HEK293 (cell line): ENCODE data around the gene ZNF536.

Experiments
- CTCF ChIA-PET: fragments of 350-600 bp; formaldehyde crosslinking; extraction: SDS; loops from one replicate; lab custom pipeline; 2021; ENCODE audit warnings: antibody characterized with exemption; lab: Yijun Ruan, JAX
- POLR2A ChIA-PET: fragments of 300-600 bp; formaldehyde crosslinking; extraction: SDS; loops from one replicate; lab custom pipeline; 2020; ENCODE audit warnings: antibody characterized with exemption, inconsistent platforms; lab: Yijun Ruan, JAX
- H3K27ac ChIP-seq: fragments of 200-500 bp; sonication (Bioruptor generic); 2 replicates; pipeline ENCODE4 v1.5.1; 2014; ENCODE audit warnings: low read depth, low read length, control low read depth, inconsistent platforms; ENCODE audit errors: extremely low read depth
- H3K36me3 ChIP-seq, 2 experiments: fragments of 200-500 bp in 1 of 2; sonication (Bioruptor generic) in 1 of 2; 1 replicate in 1 of 2; 2 replicates in 1 of 2; pipeline ENCODE4 v1.5.1; 2014 to 2017; ENCODE audit warnings: inconsistent platforms in 2 of 2, low read length in 2 of 2; ENCODE audit not compliant: control insufficient read depth in 2 of 2, insufficient read depth in 1 of 2
- H3K4me1 ChIP-seq: fragments of 200-500 bp; sonication (Bioruptor generic); 2 replicates; pipeline ENCODE4 v1.5.1; 2014; ENCODE audit warnings: mild to moderate bottlenecking, low read length, inconsistent platforms; ENCODE audit not compliant: control insufficient read depth, insufficient read depth
- H3K4me3 ChIP-seq: 2 replicates; pipeline ENCODE4 v1.5.1; 2011; ENCODE audit warnings: low read depth, mild to moderate bottlenecking, control low read depth, low read length, moderate library complexity
- H3K9me3 ChIP-seq: fragments of 200-500 bp; sonication (Bioruptor generic); 2 replicates; pipeline ENCODE4 v1.5.1; 2014; ENCODE audit warnings: low read depth, low read length, inconsistent platforms; ENCODE audit not compliant: control insufficient read depth, insufficient read depth
- AEBP2 ChIP-seq: fragments of 450-650 bp; formaldehyde crosslinking; IDR thresholded peaks from 2 replicates; pipeline ENCODE4 v1.5.1; 2016; ENCODE audit warnings: missing biosample characterization, missing genetic modification characterization, borderline replicate concordance
- ATF2 ChIP-seq: fragments of 450-650 bp; formaldehyde crosslinking; IDR thresholded peaks from 2 replicates; pipeline ENCODE4 v1.5.1; 2016; ENCODE audit warnings: missing biosample characterization, missing genetic modification characterization, low read depth
- HOXC10 ChIP-seq: sonication (generic); formaldehyde crosslinking; IDR thresholded peaks from 2 replicates; pipeline ENCODE4 v1.8.1; 2023; ENCODE audit warnings: mild to moderate bottlenecking, missing genetic modification reagents
- MYNN ChIP-seq: fragments of 450-650 bp; formaldehyde crosslinking; IDR thresholded peaks from 2 replicates; pipeline ENCODE4 v1.5.1; 2016; ENCODE audit warnings: missing biosample characterization, missing genetic modification characterization, borderline replicate concordance
- REST ChIP-seq: fragments of 450-650 bp; formaldehyde crosslinking; IDR thresholded peaks from 2 replicates; pipeline ENCODE4 v1.5.1; 2016; ENCODE audit warnings: missing biosample characterization, missing genetic modification characterization
- SCRT1 ChIP-seq: fragments of 450-650 bp; formaldehyde crosslinking; IDR thresholded peaks from 2 replicates; pipeline ENCODE4 v1.5.1; 2016; ENCODE audit warnings: missing biosample characterization, missing genetic modification characterization, borderline replicate concordance
- TRIM28 ChIP-seq: IDR thresholded peaks from 2 replicates; pipeline ENCODE4 v1.6.1; 2011; ENCODE audit warnings: low read length, control low read depth, borderline replicate concordance
- ZBTB20 ChIP-seq: fragments of 450-650 bp; formaldehyde crosslinking; IDR thresholded peaks from 2 replicates; pipeline ENCODE4 v1.5.1; 2016; ENCODE audit warnings: missing biosample characterization, missing genetic modification characterization
- ZNF157 ChIP-seq: fragments of 450-650 bp; formaldehyde crosslinking; IDR thresholded peaks from 2 replicates; pipeline ENCODE4 v1.5.1; 2016; ENCODE audit warnings: missing biosample characterization, missing genetic modification characterization
- ZNF175 ChIP-seq: fragments of 450-650 bp; formaldehyde crosslinking; IDR thresholded peaks from 2 replicates; pipeline ENCODE4 v1.5.1; 2016; ENCODE audit warnings: missing biosample characterization, missing genetic modification characterization
- ZNF18 ChIP-seq: fragments of 450-650 bp; formaldehyde crosslinking; IDR thresholded peaks from 2 replicates; pipeline ENCODE4 v1.5.1; 2016; ENCODE audit warnings: missing biosample characterization, missing genetic modification characterization
- ZNF266 ChIP-seq: fragments of 450-650 bp; formaldehyde crosslinking; IDR thresholded peaks from 2 replicates; pipeline ENCODE4 v1.5.1; 2016; ENCODE audit warnings: missing biosample characterization, missing genetic modification characterization, low read depth
- ZNF350 ChIP-seq: fragments of 450-650 bp; formaldehyde crosslinking; IDR thresholded peaks from 2 replicates; pipeline ENCODE4 v1.5.0; 2017; ENCODE audit warnings: missing biosample characterization, mild to moderate bottlenecking, missing genetic modification characterization
- ZNF362 ChIP-seq: fragments of 450-650 bp; formaldehyde crosslinking; IDR thresholded peaks from 2 replicates; pipeline ENCODE4 v1.5.1; 2016; ENCODE audit warnings: missing biosample characterization, missing genetic modification characterization
- ZNF394 ChIP-seq: fragments of 450-650 bp; formaldehyde crosslinking; IDR thresholded peaks from 2 replicates; pipeline ENCODE4 v1.5.1; 2016; ENCODE audit warnings: missing biosample characterization, missing genetic modification characterization, mild to moderate bottlenecking, moderate library complexity, borderline replicate concordance
- ZNF560 ChIP-seq: fragments of 450-650 bp; formaldehyde crosslinking; IDR thresholded peaks from 2 replicates; pipeline ENCODE4 v1.5.1; 2017; ENCODE audit warnings: missing biosample characterization, missing genetic modification characterization, borderline replicate concordance
- ZNF580 ChIP-seq: fragments of 450-650 bp; formaldehyde crosslinking; IDR thresholded peaks from 2 replicates; pipeline ENCODE4 v1.5.1; 2016; ENCODE audit warnings: missing biosample characterization, missing genetic modification characterization
- ZNF645 ChIP-seq: fragments of 450-650 bp; formaldehyde crosslinking; IDR thresholded peaks from 2 replicates; pipeline ENCODE4; 2016; ENCODE audit warnings: missing biosample characterization, missing genetic modification characterization
- ZNF658 ChIP-seq: fragments of 450-650 bp; formaldehyde crosslinking; IDR thresholded peaks from 2 replicates; pipeline ENCODE4; 2016; ENCODE audit warnings: missing biosample characterization, missing genetic modification characterization
- ZNF704 ChIP-seq: fragments of 450-650 bp; formaldehyde crosslinking; IDR thresholded peaks from 2 replicates; pipeline ENCODE4 v1.5.1; 2016; ENCODE audit warnings: missing biosample characterization, missing genetic modification characterization
- ZNF837 ChIP-seq: fragments of 450-650 bp; formaldehyde crosslinking; IDR thresholded peaks from 2 replicates; pipeline ENCODE4 v1.5.1; 2016; ENCODE audit warnings: missing biosample characterization, missing genetic modification characterization
- ZSCAN23 ChIP-seq: fragments of 450-650 bp; formaldehyde crosslinking; IDR thresholded peaks from 2 replicates; pipeline ENCODE4 v1.5.1; 2016; ENCODE audit warnings: missing biosample characterization, missing genetic modification characterization

Gene ZNF536

GRCh38 chr19:30431591-30431990 is 59.4 kb downstream of the ZNF536 start (continued):
- TF ChIP-seq REST (tag by site-specific recombination) = no peak

- H3K9me3 ChIP-seq = no peaks in the 10 kb centered on the region; the same call in 1 of the 2 replicates
- CTCF ChIA-PET = no interaction called here
- TF ChIP-seq ATF2 (tag by site-specific recombination) = peak; percentile 44
- TF ChIP-seq SCRT1 = 0 out of 2 replicates have a peak, but pooled peaks have one; percentile 9
- TF ChIP-seq ZNF837 (tag by site-specific recombination) = 0 out of 2 replicates have a peak, but pooled peaks have one; percentile 52
- TF ChIP-seq ZNF266 = peak; percentile 70
- TF ChIP-seq ZSCAN23 = no peak; the same call in 1 of the 2 replicates
- 0 out of 2 replicates have a peak, but pooled peaks have one; percentile 7 for TF ChIP-seq ZNF560 (tag by site-specific recombination)
- peak; percentile 98 for TF ChIP-seq ZNF658
- TF ChIP-seq ZNF394 (tag by site-specific recombination) = no peak
- 0 out of 2 replicates have a peak, but pooled peaks have one; percentile 32 for TF ChIP-seq ZNF157 (tag by site-specific recombination)
- TF ChIP-seq AEBP2 (tag by site-specific recombination) = no peak; the same call in 1 of the 2 replicates
- peak; percentile 50; the same call in 1 of the 2 replicates for TF ChIP-seq ZBTB20 (tag by site-specific recombination)
- no peak for TF ChIP-seq HOXC10 (CRISPR knock-in tag)
- peak; percentile 54 for TF ChIP-seq ZNF580 (tag by site-specific recombination)
- TF ChIP-seq MYNN = no peak
- TF ChIP-seq TRIM28 = no peak
- TF ChIP-seq ZNF645 (tag by site-specific recombination) = peak; percentile 81
- no peak for TF ChIP-seq ZNF362 (tag by site-specific recombination)
- no peak for TF ChIP-seq ZNF350 (tag by site-specific recombination)
- TF ChIP-seq ZNF175 (tag by site-specific recombination) = peak; percentile 89
- TF ChIP-seq ZNF704 = peak; percentile 67
- no peak for TF ChIP-seq ZNF18 (tag by site-specific recombination)
These were observed 62.8 kb downstream of the ZNF536 start for GRCh38 chr19:30434797-30435594.

More at GRCh38 chr19:30434797-30435594, 62.8 kb downstream of the ZNF536 start:
- POLR2A ChIA-PET = no interaction called here
- H3K4me1 ChIP-seq = peaks cover 6% of the 10 kb centered on the region; the same call in 1 of the 2 replicates
- no peak overlapping the region for H3K27ac ChIP-seq
- no peak overlapping the region for H3K4me3 ChIP-seq
- no peaks in the 10 kb centered on the region; a peak in 1 of 3 replicates for H3K36me3 ChIP-seq
